Measurements from ENCODE around the gene PHACTR3. TPM values are rescaled to one million over a fixed set of nuclear protein-coding genes. Genes with fewer than 3 reads are reported as not detected.

PHACTR3 gene
- total RNA-seq, 1 experiment from 2014 or later = 30.6 TPM

- Histone ChIP-seq H3K9me3 (ENCODE audit: low read length) (no peaks in the 10 kb centered on the region), H3K79me2 (ENCODE audit: low read length) (no peaks in the 10 kb centered on the region), H3K36me3 (ENCODE audit: low read depth, low read length) (no peaks in the 10 kb centered on the region), H3K27ac (ENCODE audit: low read length) (no peak overlapping the region), H3K4me3 (ENCODE audit: low read length) (no peak overlapping the region), H3K4me1 (ENCODE audit: insufficient read depth, low read length) (no peaks in the 10 kb centered on the region), H3K27me3 (ENCODE audit: low read length) (peaks cover 78% of the 10 kb centered on the region), H3K9ac (ENCODE audit: low read length) (no peak overlapping the region), H3K4me2 (ENCODE audit: low read length) (no peak overlapping the region), H2AFZ (ENCODE audit: low read length) (no peak overlapping the region), H3F3A (ENCODE audit: low read length, unreplicated experiment) (no peaks in the 10 kb centered on the region), H4K20me1 (ENCODE audit: low read length) (no peaks in the 10 kb centered on the region), H3K9me2 (replicated peaks; ENCODE audit: low read length) (no peaks in the 10 kb centered on the region)
- ATAC-seq (no peak), DNase-seq (no peak)
- ChIA-PET POLR2A (ENCODE audit: unreplicated experiment) (no interaction called here), CTCF (no interaction called here)
- intact Hi-C loops (cut with micrococcal nuclease) = no loop called here
- no peak for TF ChIP-seq EZH2phosphoT487 (IDR thresholded peaks at IDR 0.05; ENCODE audit: borderline replicate concordance, low read length)
- TF ChIP-seq CTCF (conservative IDR thresholded peaks at IDR 0.05; ENCODE audit: low read depth, low read length) = no peak
- TF ChIP-seq EZH2 (IDR thresholded peaks at IDR 0.05; ENCODE audit: low read length, unreplicated experiment) = no peak
- no TSS peak for BruUV-seq (replicated peaks)
Observed at GRCh38 chr20:59608396-59608795, 4.1 kb downstream of the PHACTR3 start.

GRCh38 chr20:59608871-59609270 lies 4.5 kb downstream of the PHACTR3 start:
- peaks cover 80% of the 10 kb centered on the region for H3K27me3 ChIP-seq (ENCODE audit: low read length)
- intact Hi-C loops (cut with micrococcal nuclease) = no loop called here
- H3K9ac ChIP-seq (ENCODE audit: low read length) = no peak overlapping the region
- BruUV-seq (replicated peaks) = no TSS peak
- H3K4me3 ChIP-seq (ENCODE audit: low read length) = no peak overlapping the region
- no peak overlapping the region for H3K27ac ChIP-seq (ENCODE audit: low read length)
- ChIA-PET CTCF (no interaction called here), POLR2A (ENCODE audit: unreplicated experiment) (no interaction called here)
- H3F3A ChIP-seq (ENCODE audit: low read length, unreplicated experiment) = no peaks in the 10 kb centered on the region
- H3K79me2 ChIP-seq (ENCODE audit: low read length) = no peaks in the 10 kb centered on the region
- H3K36me3 ChIP-seq (ENCODE audit: low read depth, low read length) = no peaks in the 10 kb centered on the region
- ATAC-seq (no peak), DNase-seq (no peak)
- H3K4me2 ChIP-seq (ENCODE audit: low read length) = no peak overlapping the region
- no peak overlapping the region for H2AFZ ChIP-seq (ENCODE audit: low read length)
- no peaks in the 10 kb centered on the region for H3K9me2 ChIP-seq (replicated peaks; ENCODE audit: low read length)
- H4K20me1 ChIP-seq (ENCODE audit: low read length) = no peaks in the 10 kb centered on the region
- H3K9me3 ChIP-seq (ENCODE audit: low read length) = no peaks in the 10 kb centered on the region
- TF ChIP-seq CTCF (conservative IDR thresholded peaks at IDR 0.05; ENCODE audit: low read depth, low read length) (no peak), EZH2 (IDR thresholded peaks at IDR 0.05; ENCODE audit: low read length, unreplicated experiment) (no peak), EZH2phosphoT487 (IDR thresholded peaks at IDR 0.05; ENCODE audit: borderline replicate concordance, low read length) (no peak)
- H3K4me1 ChIP-seq (ENCODE audit: insufficient read depth, low read length) = no peaks in the 10 kb centered on the region

GRCh38 chr20:59611286-59611685 lies 6.9 kb downstream of the PHACTR3 start:
- CTCF ChIA-PET = no interaction called here
- POLR2A ChIA-PET (ENCODE audit: unreplicated experiment) = no interaction called here

More at GRCh38 chr20:59611286-59611685, 6.9 kb downstream of the PHACTR3 start:
- Histone ChIP-seq H3K27ac (ENCODE audit: low read length) (no peak overlapping the region), H3K79me2 (ENCODE audit: low read length) (no peaks in the 10 kb centered on the region), H3K9me3 (ENCODE audit: low read length) (no peaks in the 10 kb centered on the region), H3K9ac (ENCODE audit: low read length) (no peak overlapping the region), H3K27me3 (ENCODE audit: low read length) (peaks cover 83% of the 10 kb centered on the region), H3K9me2 (replicated peaks; ENCODE audit: low read length) (no peaks in the 10 kb centered on the region), H3F3A (ENCODE audit: low read length, unreplicated experiment) (no peaks in the 10 kb centered on the region), H3K4me1 (ENCODE audit: insufficient read depth, low read length) (no peaks in the 10 kb centered on the region), H3K4me2 (ENCODE audit: low read length) (no peak overlapping the region), H3K4me3 (ENCODE audit: low read length) (no peak overlapping the region), H4K20me1 (ENCODE audit: low read length) (no peaks in the 10 kb centered on the region), H3K36me3 (ENCODE audit: low read depth, low read length) (no peaks in the 10 kb centered on the region), H2AFZ (ENCODE audit: low read length) (no peak overlapping the region)
- ATAC-seq (no peak), DNase-seq (no peak)
- no TSS peak for BruUV-seq (replicated peaks)
- TF ChIP-seq EZH2 (IDR thresholded peaks at IDR 0.05; ENCODE audit: low read length, unreplicated experiment) (no peak), EZH2phosphoT487 (IDR thresholded peaks at IDR 0.05; ENCODE audit: borderline replicate concordance, low read length) (no peak), CTCF (conservative IDR thresholded peaks at IDR 0.05; ENCODE audit: low read depth, low read length) (no peak)
- intact Hi-C loops (cut with micrococcal nuclease) = no loop called here
